Esophagus muscularis mucosa (tissue), 4 donors: ENCODE results near the gene PHC2. TPM values are rescaled to one million over a fixed set of nuclear protein-coding genes. Genes with fewer than 3 reads are reported as not detected.
A peak's percentile ranks its signal among the peaks of the same experiment; 100 is the strongest.

Experiments used
- DNase-seq: peaks from one replicate; pipeline ENCODE4 v3.0.0-alpha.2; 2017; ENCODE audit errors: extremely low spot score
- H3K27ac ChIP-seq, 4 donors: fragments of 200-600 bp; sonication (generic); replicated peaks in 1 of 4; 1 replicate in 3 of 4; 2 replicates in 1 of 4; pipeline ENCODE4 v1.5.1; 2016 to 2019; ENCODE audit warnings: mild to moderate bottlenecking in 1 of 4
- H3K27me3 ChIP-seq, 4 donors: fragments of 200-600 bp; sonication (generic); one replicate each; pipeline versions ENCODE4 v1.5.1 to v1.6.0; 2016 to 2019
- H3K36me3 ChIP-seq, 4 donors: fragments of 200-600 bp; sonication (generic); one replicate each; pipeline ENCODE4 v1.5.1; 2016 to 2019
- H3K4me1 ChIP-seq, 4 donors: fragments of 200-600 bp; sonication (generic); one replicate each; pipeline ENCODE4 v1.5.1; 2016 to 2019
- H3K4me3 ChIP-seq, 4 donors: fragments of 200-600 bp; sonication (generic); 1 replicate in 2 of 4; 2 replicates in 2 of 4; pipeline ENCODE4 v1.5.1; 2016 to 2019; ENCODE audit warnings: mild to moderate bottlenecking in 4 of 4, moderate library complexity in 1 of 4
- H3K9me3 ChIP-seq, 4 donors: fragments of 200-600 bp; sonication (generic); 1 replicate in 3 of 4; 2 replicates in 1 of 4; pipeline ENCODE4 v1.5.1; 2016 to 2019
- EP300 ChIP-seq: sonication (generic); formaldehyde crosslinking; IDR thresholded peaks from one replicate; pipeline ENCODE4 v1.6.1; 2017; ENCODE audit warnings: antibody characterized with exemption
- POLR2A ChIP-seq: fragments of 450-650 bp; IDR thresholded peaks from one replicate; pipeline ENCODE4 v1.6.1; 2017; ENCODE audit warnings: antibody characterized with exemption, moderate library complexity, mild to moderate bottlenecking, low read depth
- POLR2AphosphoS5 ChIP-seq, 2 donors: sonication (generic); formaldehyde crosslinking; IDR thresholded peaks; one replicate each; pipeline ENCODE4 v1.6.1; 2017; ENCODE audit warnings: antibody characterized with exemption in 2 of 2
- WGBS: methylation state at CpG from one replicate; pipeline ENCODE4 v1.1.5; 2018; 5-methylcytosine and 5-hydroxymethylcytosine counted together
- intact Hi-C: fragments of 100-400 bp; cut with DNase I; formaldehyde crosslinking; loops from one replicate; pipeline ENCODE4 v1.15.1; 2023
- total RNA-seq, 4 donors: library from RNA; depleted of rRNA; stranded (reverse); fragments of >200 nt; gene quantifications; one replicate each; pipeline versions ENCODE4 v1.1.0 to v1.2.1, GENCODE V29; 2016
- TF ChIP-seq, protein P1 (sequence below), 3 experiments: fragments of 200-600 bp in 2 of 3; fragments of 450-650 bp in 1 of 3; sonication (generic) in 2 of 3; IDR thresholded peaks; one replicate each; pipeline ENCODE4 v1.5.1; 2017 to 2019; ENCODE audit warnings: antibody characterized with exemption in 3 of 3, mild to moderate bottlenecking in 2 of 3, moderate library complexity in 1 of 3

PHC2 gene, protein sequence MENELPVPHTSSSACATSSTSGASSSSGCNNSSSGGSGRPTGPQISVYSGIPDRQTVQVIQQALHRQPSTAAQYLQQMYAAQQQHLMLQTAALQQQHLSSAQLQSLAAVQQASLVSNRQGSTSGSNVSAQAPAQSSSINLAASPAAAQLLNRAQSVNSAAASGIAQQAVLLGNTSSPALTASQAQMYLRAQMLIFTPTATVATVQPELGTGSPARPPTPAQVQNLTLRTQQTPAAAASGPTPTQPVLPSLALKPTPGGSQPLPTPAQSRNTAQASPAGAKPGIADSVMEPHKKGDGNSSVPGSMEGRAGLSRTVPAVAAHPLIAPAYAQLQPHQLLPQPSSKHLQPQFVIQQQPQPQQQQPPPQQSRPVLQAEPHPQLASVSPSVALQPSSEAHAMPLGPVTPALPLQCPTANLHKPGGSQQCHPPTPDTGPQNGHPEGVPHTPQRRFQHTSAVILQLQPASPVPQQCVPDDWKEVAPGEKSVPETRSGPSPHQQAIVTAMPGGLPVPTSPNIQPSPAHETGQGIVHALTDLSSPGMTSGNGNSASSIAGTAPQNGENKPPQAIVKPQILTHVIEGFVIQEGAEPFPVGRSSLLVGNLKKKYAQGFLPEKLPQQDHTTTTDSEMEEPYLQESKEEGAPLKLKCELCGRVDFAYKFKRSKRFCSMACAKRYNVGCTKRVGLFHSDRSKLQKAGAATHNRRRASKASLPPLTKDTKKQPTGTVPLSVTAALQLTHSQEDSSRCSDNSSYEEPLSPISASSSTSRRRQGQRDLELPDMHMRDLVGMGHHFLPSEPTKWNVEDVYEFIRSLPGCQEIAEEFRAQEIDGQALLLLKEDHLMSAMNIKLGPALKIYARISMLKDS
- 100 to 1,000 TPM; 104 to 274 (median 201) TPM for total RNA-seq

DNA sequence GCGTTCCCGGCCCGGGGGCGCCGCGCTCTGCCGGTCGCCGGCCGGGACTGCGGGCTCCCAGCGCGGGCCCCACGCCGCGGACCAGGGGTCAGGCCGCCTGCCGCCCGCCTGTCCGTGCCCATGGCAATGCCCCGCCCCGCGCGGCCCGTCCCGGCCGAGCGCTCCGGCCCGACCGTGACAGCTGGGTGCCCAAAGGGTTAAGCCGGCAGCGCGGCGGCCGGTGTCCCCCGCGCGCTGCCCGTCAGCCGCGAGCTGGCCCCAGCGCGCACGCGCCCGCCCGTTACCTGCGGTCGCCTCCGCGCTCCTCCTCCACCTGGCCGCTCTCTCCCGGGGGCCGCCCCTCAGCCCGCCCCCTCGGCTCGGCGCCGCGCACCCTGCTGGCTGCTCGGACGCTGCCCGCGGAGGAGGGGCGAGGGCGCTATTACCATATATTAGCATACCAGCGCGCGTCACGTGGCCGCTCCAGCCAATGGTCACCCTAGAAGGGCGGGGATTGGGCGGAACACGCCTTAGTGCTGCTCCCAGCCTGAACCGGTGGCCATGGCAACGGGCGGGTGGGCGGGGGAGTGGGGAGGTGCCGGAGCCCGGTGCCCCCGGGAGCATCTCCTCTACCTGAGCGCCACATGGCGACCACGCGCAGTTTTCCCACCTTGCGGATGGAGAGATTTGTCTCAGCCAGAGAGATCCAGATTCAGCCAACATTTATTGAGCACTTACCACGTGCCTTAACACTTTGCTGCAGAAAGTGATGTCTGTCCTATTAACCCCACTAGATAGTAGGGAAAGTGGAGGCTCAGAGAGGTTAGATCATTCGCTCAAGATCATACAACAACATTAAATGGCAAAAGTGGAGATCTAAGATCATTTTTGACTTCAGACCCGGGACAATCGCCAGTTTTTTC, at the start of gene PHC2:
TSS of gene PHC2 (minus strand) at position 404 of the 902 bp plus-strand sequence. CDS start 55,556 bp downstream, outside the sequence.
- Histone ChIP-seq H3K27ac (peak within 1 kb of the TSS; percentile 74 to 87 (median 82)), H3K4me1 (peaks cover 27 to 51% (median 45%) of the 10 kb centered on the region in 4 donors), H3K36me3 (no peaks in the 10 kb centered on the region), H3K9me3 (no peaks in the 10 kb centered on the region), H3K27me3 (no peaks in the 10 kb centered on the region), H3K4me3 (peak within 1 kb of the TSS; percentile 65 to 91 (median 83))
- TF ChIP-seq EP300 (no peak), POLR2AphosphoS5 (IDR thresholded peaks at IDR 0.05) (peak; percentile 67 to 85), POLR2A (no peak)
- TF ChIP-seq, protein P1, sequence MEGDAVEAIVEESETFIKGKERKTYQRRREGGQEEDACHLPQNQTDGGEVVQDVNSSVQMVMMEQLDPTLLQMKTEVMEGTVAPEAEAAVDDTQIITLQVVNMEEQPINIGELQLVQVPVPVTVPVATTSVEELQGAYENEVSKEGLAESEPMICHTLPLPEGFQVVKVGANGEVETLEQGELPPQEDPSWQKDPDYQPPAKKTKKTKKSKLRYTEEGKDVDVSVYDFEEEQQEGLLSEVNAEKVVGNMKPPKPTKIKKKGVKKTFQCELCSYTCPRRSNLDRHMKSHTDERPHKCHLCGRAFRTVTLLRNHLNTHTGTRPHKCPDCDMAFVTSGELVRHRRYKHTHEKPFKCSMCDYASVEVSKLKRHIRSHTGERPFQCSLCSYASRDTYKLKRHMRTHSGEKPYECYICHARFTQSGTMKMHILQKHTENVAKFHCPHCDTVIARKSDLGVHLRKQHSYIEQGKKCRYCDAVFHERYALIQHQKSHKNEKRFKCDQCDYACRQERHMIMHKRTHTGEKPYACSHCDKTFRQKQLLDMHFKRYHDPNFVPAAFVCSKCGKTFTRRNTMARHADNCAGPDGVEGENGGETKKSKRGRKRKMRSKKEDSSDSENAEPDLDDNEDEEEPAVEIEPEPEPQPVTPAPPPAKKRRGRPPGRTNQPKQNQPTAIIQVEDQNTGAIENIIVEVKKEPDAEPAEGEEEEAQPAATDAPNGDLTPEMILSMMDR (IDR thresholded peaks at IDR 0.05): peak in 2 of 3 experiments; percentile 39 to 41
- DNase-seq: peak; percentile 99
- intact Hi-C loops: loop anchor here (5.0 to 10.0 kb wide), 2 partner anchors 41 to 56 kb away; partner anchors contain the start of gene ZSCAN20
- WGBS: 5% methylated on average over 21 of the region's 91 CpGs

DNA sequence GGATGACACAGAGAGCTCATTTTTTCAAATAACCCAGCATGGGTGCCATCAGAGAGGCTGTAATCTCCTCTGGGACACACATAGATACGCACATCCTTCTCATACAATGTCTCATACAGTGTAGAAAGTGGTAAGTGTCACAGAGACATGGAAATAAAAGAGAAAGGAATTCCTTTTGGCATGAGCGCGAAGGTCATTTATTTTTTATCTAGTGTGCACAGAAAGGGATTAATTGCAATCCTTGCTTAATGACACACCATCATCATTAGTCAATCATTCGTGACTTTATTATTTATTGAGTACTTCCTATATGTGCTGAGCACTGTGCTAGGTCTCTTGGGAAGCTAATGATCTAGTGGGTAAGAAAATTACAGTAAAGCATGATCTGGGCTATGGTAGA, 46.6 kb upstream of the PHC2 start:
- peaks cover 9 to 31% (median 25%) of the 10 kb centered on the region in 4 donors for H3K36me3 ChIP-seq
- 84% methylated on average over 4 of the region's 4 CpGs for WGBS
- TF ChIP-seq POLR2A (no peak), EP300 (no peak), POLR2AphosphoS5 (IDR thresholded peaks at IDR 0.05) (no peak)
- TF ChIP-seq, protein P1 (IDR thresholded peaks at IDR 0.05): no peak
- H3K27ac ChIP-seq: no peak overlapping the region
- no peaks in the 10 kb centered on the region for H3K27me3 ChIP-seq
- no peaks in the 10 kb centered on the region for H3K9me3 ChIP-seq
- intact Hi-C loops: loop anchor here (10.0 kb wide), 1 partner anchor 353 kb away; no protein-coding TSS in a partner anchor
- H3K4me3 ChIP-seq: no peak overlapping the region
- peaks cover 9 to 20% (median 17%) of the 10 kb centered on the region in 4 donors for H3K4me1 ChIP-seq
- no peak for DNase-seq

DNA sequence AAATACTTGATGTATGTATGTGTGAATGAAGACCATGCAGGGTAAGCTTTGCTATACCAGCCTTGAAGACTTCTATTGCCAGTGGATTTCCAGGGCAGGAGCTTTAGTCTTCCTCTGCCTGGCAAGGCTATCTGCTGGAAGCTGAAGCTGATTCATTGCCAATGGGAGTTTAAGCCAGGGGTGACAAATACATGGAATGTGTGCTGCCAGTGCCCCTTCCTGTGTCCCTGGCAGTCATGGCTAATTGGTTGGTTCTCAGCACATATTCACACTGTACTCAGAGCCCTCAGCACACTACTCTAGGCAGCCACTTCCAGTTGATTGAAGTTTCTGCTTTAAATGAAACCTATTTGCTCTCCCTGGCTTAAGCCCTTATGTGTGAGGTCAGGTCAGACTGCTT, 43.0 kb upstream of the PHC2 start:
- no peak overlapping the region for H3K27ac ChIP-seq
- no peaks in the 10 kb centered on the region for H3K9me3 ChIP-seq
- peaks cover 27 to 45% (median 41%) of the 10 kb centered on the region in 4 donors for H3K4me1 ChIP-seq
- intact Hi-C loops: loop anchor here (5.0 to 10.0 kb wide), 4 partner anchors 42 to 349 kb away; partner anchors contain the start of gene PHC2
- TF ChIP-seq POLR2AphosphoS5 (IDR thresholded peaks at IDR 0.05): no peak
- TF ChIP-seq EP300: no peak
- H3K36me3 ChIP-seq: peaks cover 0 to 8% (median 2%) of the 10 kb centered on the region in 4 donors
- no peak overlapping the region for H3K4me3 ChIP-seq
- no peak for DNase-seq
- no peaks in the 10 kb centered on the region for H3K27me3 ChIP-seq

DNA sequence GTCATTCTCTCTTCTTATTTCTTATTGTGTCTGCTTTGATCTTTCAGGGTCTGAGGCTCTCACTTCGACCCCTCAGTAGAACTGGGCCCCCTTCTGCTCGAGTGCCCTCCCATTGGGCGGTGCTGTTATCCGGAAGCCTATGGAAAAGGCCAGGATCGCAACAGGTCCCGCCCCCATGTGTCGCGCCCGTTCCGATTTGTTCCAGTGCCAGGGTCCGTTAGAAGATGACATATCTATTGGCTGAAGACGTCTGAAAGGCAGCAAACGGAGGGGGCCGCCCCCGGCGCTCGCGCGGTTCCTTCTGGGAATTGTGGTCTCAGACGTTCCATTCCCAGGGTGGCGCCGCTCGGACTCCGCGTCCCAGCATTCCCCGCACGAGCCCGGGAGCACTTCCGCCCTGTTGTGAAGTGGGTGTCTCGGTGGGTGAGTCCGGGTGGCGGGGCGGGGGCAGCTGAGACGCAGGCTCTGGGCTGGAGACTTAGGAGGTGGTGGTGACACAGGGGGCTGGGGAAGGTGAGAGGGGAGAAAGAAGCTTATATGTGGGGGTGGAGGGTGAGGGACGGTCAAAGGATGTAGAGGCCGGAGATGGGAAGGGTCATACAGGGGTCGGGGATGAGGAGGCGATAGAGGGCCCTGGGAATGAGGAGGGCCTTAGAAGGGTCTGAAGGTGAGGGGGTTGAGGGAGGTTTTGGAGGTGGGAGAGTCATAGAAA, 41.5 kb upstream of the PHC2 start, which contains the start of gene ZSCAN20:
TSS of gene ZSCAN20 (plus strand) at position 377 of the 712 bp plus-strand sequence. CDS start 6,644 bp downstream, outside the sequence.
- H3K36me3 ChIP-seq: no peaks in the 10 kb centered on the region
- peaks cover 27 to 56% (median 41%) of the 10 kb centered on the region in 4 donors for H3K4me1 ChIP-seq
- TF ChIP-seq POLR2AphosphoS5 (IDR thresholded peaks at IDR 0.05): peak; percentile 63 to 93
- no peak for TF ChIP-seq EP300
- TF ChIP-seq, protein P1 (IDR thresholded peaks at IDR 0.05): peak in 2 of 3 experiments; percentile 12 to 28
- TF ChIP-seq POLR2A: no peak
- intact Hi-C loops: loop anchor here (5.0 to 10.0 kb wide), 4 partner anchors 40 to 348 kb away; partner anchors contain the start of gene PHC2
- peak within 1 kb of the TSS; percentile 69 to 72 (median 70) for H3K4me3 ChIP-seq
- peak within 1 kb of the TSS; percentile 75 to 84 (median 80) for H3K27ac ChIP-seq
- peak; percentile 99 for DNase-seq
- no peaks in the 10 kb centered on the region for H3K27me3 ChIP-seq
- under 1% methylated on average over 29 of the region's 38 CpGs for WGBS
- no peaks in the 10 kb centered on the region for H3K9me3 ChIP-seq
